ENCODE results near the gene GPR35. TPM values are rescaled to one million over a fixed set of nuclear protein-coding genes. Genes with fewer than 3 reads are reported as not detected.

Gene GPR35
- total RNA-seq, 4 donors from 2014 or later: 1.8 to 4.0 (median 2.2) TPM

GRCh38 chr2:240603846-240604245 is 21.4 kb upstream of the GPR35 start:
- Histone ChIP-seq H3K36me3 (peaks cover 2 to 26% (median 18%) of the 10 kb centered on the region in 4 donors), H3K4me1 (peaks cover 0 to 8% (median 6%) of the 10 kb centered on the region in 4 donors), H3K27me3 (no peaks in the 10 kb centered on the region), H3K4me3 (no peak overlapping the region), H3K27ac (replicated peaks in 1 of 4) (no peak overlapping the region), H3K9me3 (no peaks in the 10 kb centered on the region)
- WGBS: 83% methylated on average over 7 of the region's 10 CpGs
- TF ChIP-seq POLR2AphosphoS5 (IDR thresholded peaks at IDR 0.05) (no peak), CTCF (IDR thresholded peaks at IDR 0.05) (no peak), EP300 (IDR thresholded peaks at IDR 0.05) (no peak), POLR2A (IDR thresholded peaks at IDR 0.05; ENCODE audit: low read depth) (no peak)
- intact Hi-C loops (cut with DNase I): no loop called here
- DNase-seq (ENCODE audit: extremely low spot score): no peak

DNA sequence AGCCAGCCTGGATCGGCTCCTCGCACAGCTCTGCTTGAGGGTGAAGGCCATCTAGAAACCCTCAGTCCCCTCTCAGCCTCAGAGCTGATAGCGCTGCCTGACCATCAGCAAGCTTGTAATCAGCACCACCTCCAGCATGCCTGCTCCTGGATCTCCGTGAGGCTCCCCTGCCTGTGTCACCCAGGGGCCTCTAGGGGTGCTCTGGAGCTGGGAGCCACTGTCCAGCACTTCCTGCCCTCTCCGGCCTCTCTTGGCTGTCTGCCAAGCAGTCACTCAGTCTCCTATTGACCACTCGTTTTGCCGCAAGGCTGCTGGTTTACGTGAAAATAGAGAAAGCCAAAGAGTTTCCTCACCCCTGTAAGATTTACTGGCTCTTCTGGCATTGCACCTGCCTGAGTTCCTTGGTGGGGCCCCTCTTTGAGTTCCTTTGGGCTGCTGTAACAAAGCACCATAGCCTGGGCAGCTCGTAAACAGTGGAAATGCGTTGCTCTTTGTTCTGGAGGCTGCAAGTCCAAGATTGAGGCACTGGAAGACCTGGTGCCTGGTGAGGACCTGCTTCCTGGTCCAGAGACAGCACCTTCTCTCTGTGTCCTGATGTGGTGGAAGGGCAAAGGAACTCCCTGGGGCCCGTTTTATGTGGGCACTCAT is 20.9 kb upstream of the GPR35 start:
- intact Hi-C loops (cut with DNase I): no loop called here

DNA sequence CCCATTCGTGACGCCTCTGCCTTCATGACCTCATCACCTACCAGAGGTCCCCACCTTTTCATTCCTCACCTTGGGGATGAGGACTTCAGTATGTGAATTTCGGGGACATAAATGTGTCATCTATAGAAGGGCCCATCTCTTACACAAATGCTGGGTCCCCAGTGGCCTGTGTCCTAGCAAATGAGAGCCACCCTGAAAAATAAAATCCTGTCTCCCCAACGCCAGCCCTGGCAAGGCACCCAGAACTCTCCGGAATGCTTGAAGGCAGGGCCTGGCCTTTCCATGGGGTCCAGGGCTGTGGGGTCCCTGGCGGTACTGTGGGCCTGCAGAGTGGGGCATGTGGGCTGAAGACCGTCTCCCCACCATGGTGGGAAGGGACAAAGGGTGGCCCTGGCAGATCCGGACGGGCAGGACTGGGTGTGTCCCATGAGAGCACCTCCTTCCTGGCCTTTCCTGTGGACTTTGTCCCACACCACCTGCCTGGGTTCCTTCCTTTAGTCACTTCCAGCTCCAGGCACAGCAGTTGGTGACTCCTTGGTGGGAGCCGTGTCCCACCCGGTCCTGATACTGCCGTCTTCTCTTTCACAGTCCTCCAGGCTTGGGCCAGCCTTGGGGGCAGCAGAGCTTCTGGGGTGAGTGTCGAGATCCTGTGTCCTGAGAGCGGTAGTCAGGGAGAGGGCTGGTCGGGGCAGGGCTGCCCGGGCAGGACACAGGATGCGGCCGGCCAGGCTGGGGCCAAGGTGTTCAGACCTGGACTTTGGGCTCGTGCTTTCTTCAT is 20.2 kb upstream of the GPR35 start:
- Histone ChIP-seq H3K27ac (replicated peaks in 1 of 4) (no peak overlapping the region), H3K4me3 (no peak overlapping the region), H3K4me1 (peaks cover 0 to 8% (median 6%) of the 10 kb centered on the region in 4 donors), H3K36me3 (peaks cover 0 to 15% (median 8%) of the 10 kb centered on the region in 4 donors), H3K9me3 (no peaks in the 10 kb centered on the region), H3K27me3 (no peaks in the 10 kb centered on the region)
- WGBS: 95% methylated on average over 13 of the region's 19 CpGs
- intact Hi-C loops (cut with DNase I): no loop called here
- TF ChIP-seq CTCF (IDR thresholded peaks at IDR 0.05) (no peak), POLR2AphosphoS5 (IDR thresholded peaks at IDR 0.05) (no peak), EP300 (IDR thresholded peaks at IDR 0.05) (no peak)
- no peak for DNase-seq (ENCODE audit: extremely low spot score)

More for the DNA sequence above, 20.9 kb upstream of the GPR35 start:
- 43% methylated on average over 9 of the region's 11 CpGs for WGBS
- Histone ChIP-seq H3K36me3 (peaks cover 0 to 21% (median 12%) of the 10 kb centered on the region in 4 donors), H3K27me3 (no peaks in the 10 kb centered on the region), H3K9me3 (no peaks in the 10 kb centered on the region), H3K27ac (replicated peaks in 1 of 4) (no peak overlapping the region), H3K4me1 (peaks cover 0 to 8% (median 6%) of the 10 kb centered on the region in 4 donors), H3K4me3 (no peak overlapping the region)
- DNase-seq (ENCODE audit: extremely low spot score): no peak
- TF ChIP-seq EP300 (IDR thresholded peaks at IDR 0.05): no peak
- peak; percentile 26 to 63 (median 40) for TF ChIP-seq CTCF (IDR thresholded peaks at IDR 0.05)

GRCh38 chr2:240605867-240606743 is 19.2 kb upstream of the GPR35 start:
- no peak for DNase-seq (ENCODE audit: extremely low spot score)
- Histone ChIP-seq H3K4me1 (peaks cover 0 to 8% (median 6%) of the 10 kb centered on the region in 4 donors), H3K9me3 (no peaks in the 10 kb centered on the region), H3K4me3 (no peak overlapping the region), H3K36me3 (peaks cover 0 to 7% (median 3%) of the 10 kb centered on the region in 4 donors), H3K27me3 (no peaks in the 10 kb centered on the region), H3K27ac (replicated peaks in 1 of 4) (no peak overlapping the region)
- no peak for TF ChIP-seq CTCF (IDR thresholded peaks at IDR 0.05)
- WGBS: 98% methylated on average over 7 of the region's 12 CpGs
- intact Hi-C loops (cut with DNase I): no loop called here
